ENCODE data around the gene PLVAP. TPM values are rescaled to one million over a fixed set of nuclear protein-coding genes. Genes with fewer than 3 reads are reported as not detected.

PLVAP gene
- total RNA-seq, 1 donor from 2014 or later, result 36.9 TPM

DNA sequence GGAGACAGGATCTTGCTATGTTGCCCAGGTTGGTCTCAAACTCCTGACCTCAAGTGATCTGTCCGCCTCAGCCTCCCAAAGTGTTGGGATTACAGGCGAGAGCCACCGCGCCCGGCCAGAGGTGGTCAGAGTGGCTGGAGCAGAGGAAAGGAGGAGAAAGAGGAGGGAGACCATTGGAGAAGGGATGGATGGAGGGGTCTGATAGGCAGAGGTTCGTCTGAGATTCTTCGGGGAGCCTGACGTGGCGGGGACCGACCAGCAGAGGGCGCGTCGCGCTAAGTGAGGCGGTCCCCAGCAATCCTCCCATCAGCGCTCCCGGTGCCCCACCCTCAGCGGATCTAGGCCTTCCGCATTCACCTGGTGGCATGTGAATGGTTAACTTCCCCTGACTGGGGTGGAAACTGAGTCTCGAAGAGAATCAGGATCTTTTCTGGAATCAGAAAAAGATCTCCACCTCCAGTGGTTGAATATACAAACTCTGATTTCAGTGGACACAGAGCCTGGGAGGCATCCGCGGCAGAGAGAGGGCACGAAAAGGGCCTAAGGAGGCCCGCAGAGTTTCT is 31.0 kb downstream of the PLVAP start:
- intact Hi-C loops (cut with micrococcal nuclease), result loop anchor here (2.0 kb wide), 1 partner anchor 41 kb away; no protein-coding TSS in a partner anchor
- peak; percentile 98 for TF ChIP-seq CTCF (IDR thresholded peaks at IDR 0.05; ENCODE audit: borderline replicate concordance)
- peaks cover 6% of the 10 kb centered on the region for H3K36me3 ChIP-seq
- H3K27ac ChIP-seq (replicated peaks), result peak overlapping the region; percentile 70
- no peak overlapping the region for H3K4me3 ChIP-seq
- H3K4me1 ChIP-seq, result peaks cover 46% of the 10 kb centered on the region
- peaks cover 15% of the 10 kb centered on the region for H3K27me3 ChIP-seq (ENCODE audit: low read depth)
- H3K9me3 ChIP-seq (replicated peaks), result no peaks in the 10 kb centered on the region
- peak; percentile 79 for DNase-seq

GRCh38 chr19:17341845-17342244 is 35.3 kb downstream of the PLVAP start:
- TF ChIP-seq CTCF (IDR thresholded peaks at IDR 0.05; ENCODE audit: borderline replicate concordance), result no peak
- Histone ChIP-seq H3K27me3 (ENCODE audit: low read depth) (no peaks in the 10 kb centered on the region), H3K36me3 (peaks cover 7% of the 10 kb centered on the region), H3K4me1 (peaks cover 24% of the 10 kb centered on the region), H3K27ac (replicated peaks) (no peak overlapping the region), H3K9me3 (replicated peaks) (no peaks in the 10 kb centered on the region), H3K4me3 (no peak overlapping the region)
- intact Hi-C loops (cut with micrococcal nuclease), result no loop called here
- DNase-seq, result no peak

- intact Hi-C loops (cut with micrococcal nuclease), result no loop called here
- no peak for DNase-seq
- Histone ChIP-seq H3K27ac (replicated peaks) (no peak overlapping the region), H3K27me3 (ENCODE audit: low read depth) (no peaks in the 10 kb centered on the region), H3K4me3 (no peak overlapping the region), H3K9me3 (replicated peaks) (no peaks in the 10 kb centered on the region), H3K36me3 (peaks cover 7% of the 10 kb centered on the region), H3K4me1 (peaks cover 23% of the 10 kb centered on the region)
- TF ChIP-seq CTCF (IDR thresholded peaks at IDR 0.05; ENCODE audit: borderline replicate concordance), result no peak
These were observed 35.8 kb downstream of the PLVAP start for GRCh38 chr19:17341386-17341785.

DNA sequence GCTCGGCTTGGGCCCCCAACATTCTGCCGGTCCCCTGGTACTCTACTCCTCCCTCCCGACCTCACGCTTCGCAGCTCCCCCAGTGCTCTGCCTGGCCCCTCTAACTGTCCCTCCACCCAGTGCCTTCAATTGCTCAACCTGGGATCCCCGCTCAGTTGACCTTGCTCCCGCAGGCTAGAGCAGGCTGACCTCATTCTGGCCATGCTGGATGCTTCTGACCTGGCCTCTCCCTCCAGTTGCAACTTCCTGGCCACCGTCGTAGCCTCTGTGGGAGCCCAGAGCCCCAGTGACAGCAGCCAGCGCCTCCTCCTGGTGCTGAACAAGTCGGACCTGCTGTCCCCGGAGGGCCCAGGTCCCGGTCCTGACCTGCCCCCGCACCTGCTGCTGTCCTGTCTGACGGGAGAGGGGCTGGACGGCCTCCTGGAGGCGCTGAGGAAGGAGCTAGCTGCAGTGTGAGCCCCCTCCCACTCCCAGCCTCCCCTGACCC is 36.2 kb downstream of the PLVAP start:
- no peaks in the 10 kb centered on the region for H3K27me3 ChIP-seq (ENCODE audit: low read depth)
- no peak overlapping the region for H3K4me3 ChIP-seq
- no peak overlapping the region for H3K27ac ChIP-seq (replicated peaks)
- DNase-seq, result no peak
- peaks cover 7% of the 10 kb centered on the region for H3K36me3 ChIP-seq
- peaks cover 24% of the 10 kb centered on the region for H3K4me1 ChIP-seq
- intact Hi-C loops (cut with micrococcal nuclease), result no loop called here
- no peaks in the 10 kb centered on the region for H3K9me3 ChIP-seq (replicated peaks)
- no peak for TF ChIP-seq CTCF (IDR thresholded peaks at IDR 0.05; ENCODE audit: borderline replicate concordance)

- intact Hi-C loops (cut with micrococcal nuclease), result no loop called here
- H3K9me3 ChIP-seq (replicated peaks), result no peaks in the 10 kb centered on the region
- no peak overlapping the region for H3K27ac ChIP-seq (replicated peaks)
- no peak for DNase-seq
- TF ChIP-seq CTCF (IDR thresholded peaks at IDR 0.05; ENCODE audit: borderline replicate concordance), result no peak
- H3K4me1 ChIP-seq, result peaks cover 29% of the 10 kb centered on the region
- peaks cover 7% of the 10 kb centered on the region for H3K36me3 ChIP-seq
- H3K4me3 ChIP-seq, result no peak overlapping the region
- no peaks in the 10 kb centered on the region for H3K27me3 ChIP-seq (ENCODE audit: low read depth)
These were observed 36.8 kb downstream of the PLVAP start for GRCh38 chr19:17340302-17340870.
